Gastroesophageal sphincter (tissue), 4 donors: ENCODE measurements around the gene KLHL33. TPM values are rescaled to one million over a fixed set of nuclear protein-coding genes. Genes with fewer than 3 reads are reported as not detected.

ENCODE experiments used
- ATAC-seq: fragments of 150-250 bp; one replicate; pipeline ENCODE4 v1.9.1; 2016; ENCODE audit warnings: mild to moderate bottlenecking, moderate library complexity
- H3K27ac ChIP-seq, 4 donors: fragments of 200-600 bp; sonication (generic) in 3 of 4; 1 replicate in 3 of 4; 2 replicates in 1 of 4; pipeline ENCODE4 v1.5.1; 2016 to 2019
- H3K27me3 ChIP-seq: fragments of 200-600 bp; sonication (generic); one replicate; pipeline ENCODE4 v1.5.1; 2019
- H3K36me3 ChIP-seq, 2 donors: fragments of 200-600 bp; sonication (generic); one replicate each; pipeline ENCODE4 v1.5.1; 2019; ENCODE audit warnings: control low read depth in 1 of 2
- H3K4me1 ChIP-seq, 3 donors: fragments of 200-600 bp; sonication (generic); 1 replicate in 2 of 3; 2 replicates in 1 of 3; pipeline ENCODE4 v1.5.1; 2016 to 2019; ENCODE audit warnings: control low read depth in 2 of 3
- H3K4me3 ChIP-seq, 2 donors: fragments of 200-600 bp; sonication (generic); one replicate each; pipeline ENCODE4 v1.5.1; 2019; ENCODE audit warnings: mild to moderate bottlenecking in 1 of 2, moderate library complexity in 1 of 2
- H3K9me3 ChIP-seq, 3 donors: fragments of 200-600 bp; sonication (generic); one replicate each; pipeline ENCODE4 v1.5.1; 2017 to 2019; ENCODE audit warnings: control low read depth in 2 of 3
- CTCF ChIP-seq, 4 experiments: fragments of 200-600 bp in 2 of 4; fragments of 450-650 bp in 2 of 4; sonication (generic) in 1 of 4; IDR thresholded peaks; one replicate each; pipeline ENCODE4 v1.5.1; 2017 to 2019; ENCODE audit warnings: antibody characterized with exemption in 4 of 4, mild to moderate bottlenecking in 2 of 4, moderate library complexity in 2 of 4
- EP300 ChIP-seq: sonication (generic); formaldehyde crosslinking; IDR thresholded peaks from one replicate; pipeline ENCODE4 v1.6.1; 2017; ENCODE audit warnings: antibody characterized with exemption, mild to moderate bottlenecking
- POLR2A ChIP-seq, 2 donors: fragments of 450-650 bp; IDR thresholded peaks; one replicate each; pipeline ENCODE4 v1.6.1; 2017; ENCODE audit warnings: antibody characterized with exemption in 2 of 2, mild to moderate bottlenecking in 2 of 2, moderate library complexity in 1 of 2
- POLR2AphosphoS5 ChIP-seq: sonication (generic); formaldehyde crosslinking; IDR thresholded peaks from one replicate; pipeline ENCODE4 v1.6.1; 2017; ENCODE audit warnings: antibody characterized with exemption
- WGBS, 2 donors: methylation state at CpG; one replicate each; pipeline ENCODE4 v1.1.5; 2018; ENCODE audit warnings: low coverage in 1 of 2; 5-methylcytosine and 5-hydroxymethylcytosine counted together
- total RNA-seq, 4 donors: library from RNA; depleted of rRNA; stranded (reverse); fragments of >200 nt; gene quantifications; one replicate each; pipeline ENCODE4 v1.1.0, GENCODE V29; 2016

KLHL33 gene
- total RNA-seq, 4 donors from 2014 or later = 0.27 to 2.6 (median 1.1) TPM

DNA sequence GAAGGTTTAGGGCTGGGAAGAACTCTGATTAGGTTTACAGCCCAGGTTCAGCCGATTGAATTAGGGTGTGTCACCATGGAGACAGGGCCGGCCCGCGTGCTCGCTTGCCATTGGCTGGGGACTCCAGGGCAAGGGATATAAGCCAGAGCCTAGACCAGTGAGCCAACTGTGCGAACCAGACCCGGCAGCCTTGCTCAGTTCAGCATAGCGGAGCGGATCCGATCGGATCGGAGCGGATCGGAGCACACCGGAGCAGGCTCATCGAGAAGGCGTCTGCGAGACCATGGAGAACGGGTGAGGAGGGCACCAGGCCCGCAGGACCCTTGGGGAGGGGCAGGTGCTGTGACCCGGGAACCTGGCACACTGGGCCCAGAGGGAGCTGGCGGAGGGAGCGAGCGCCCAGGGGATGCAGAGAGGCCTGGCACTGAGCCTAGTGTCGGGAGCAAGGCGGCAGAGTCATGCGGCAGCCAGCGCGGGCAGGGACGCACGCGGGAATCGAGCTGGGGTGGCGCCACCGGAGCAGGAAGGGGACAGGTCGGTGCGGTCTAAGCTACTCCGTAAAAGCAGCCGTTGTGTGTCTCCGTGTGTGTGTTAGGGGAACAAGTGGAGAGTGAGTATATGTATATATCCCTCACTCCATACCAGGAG, 33.4 kb upstream of the KLHL33 start, which contains the start of gene PNP:
TSS of gene PNP (plus strand) at position 165 of the 648 bp plus-strand sequence. CDS start at position 284, 119 bp downstream.
- ATAC-seq = peak; percentile 98
- Histone ChIP-seq H3K9me3 (no peaks in the 10 kb centered on the region), H3K36me3 (peaks cover 0 to 21% of the 10 kb centered on the region in 2 donors), H3K27ac (peak within 1 kb of the TSS; percentile 66 to 95 (median 87)), H3K4me3 (peak within 1 kb of the TSS; percentile 61 to 83), H3K27me3 (no peaks in the 10 kb centered on the region), H3K4me1 (peaks cover 0 to 21% (median 10%) of the 10 kb centered on the region in 3 donors)
- WGBS, 2 donors = 7% methylated on average over 2 of the region's 40 CpGs; no CpG with 5 or more reads in 1 of the 2 donors
- TF ChIP-seq CTCF (IDR thresholded peaks at IDR 0.05) = no peak
- peak; percentile 83 to 91 for TF ChIP-seq POLR2A (IDR thresholded peaks at IDR 0.05)
- no peak for TF ChIP-seq EP300
- TF ChIP-seq POLR2AphosphoS5 = peak; percentile 99

DNA sequence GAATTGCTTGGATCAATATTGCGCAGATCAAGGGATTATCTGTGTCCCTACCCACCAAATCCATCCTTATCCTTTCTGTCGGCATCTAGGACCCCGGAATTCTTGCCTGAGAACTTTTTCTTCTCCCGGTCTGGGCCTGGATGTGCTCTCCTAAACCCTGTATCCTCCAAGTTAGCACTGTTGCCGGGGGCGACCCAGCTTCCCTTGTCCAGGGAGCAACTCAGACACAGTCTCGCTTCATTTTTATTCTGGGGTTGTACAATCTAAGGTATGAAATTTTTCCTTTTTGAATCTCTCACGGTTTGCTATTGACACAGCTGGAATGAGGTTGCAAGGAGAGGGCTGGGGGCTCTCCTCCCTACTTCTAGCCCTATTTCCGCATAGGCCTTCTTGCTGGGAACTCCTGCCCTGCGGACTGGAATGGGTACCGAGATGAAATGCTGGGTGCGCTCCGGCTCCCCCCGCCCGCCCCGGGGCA, 32.8 kb upstream of the KLHL33 start:
- Histone ChIP-seq H3K27ac (peak overlapping the region in 3 of 4 donors; percentile 84 to 95 (median 90)), H3K36me3 (peaks cover 0 to 17% of the 10 kb centered on the region in 2 donors), H3K9me3 (no peaks in the 10 kb centered on the region), H3K4me1 (peaks cover 0 to 21% (median 10%) of the 10 kb centered on the region in 3 donors), H3K4me3 (peak overlapping the region; percentile 61 to 83), H3K27me3 (no peaks in the 10 kb centered on the region)
- ATAC-seq = no peak
- 40 to 44% methylated on average over 6 to 9 of the region's 16 CpGs for WGBS, 2 donors
- TF ChIP-seq POLR2AphosphoS5 (no peak), CTCF (IDR thresholded peaks at IDR 0.05) (no peak), POLR2A (IDR thresholded peaks at IDR 0.05) (no peak), EP300 (no peak)

GRCh38 chr14:20461225-20462141, 25.5 kb upstream of the KLHL33 start, which contains the start of gene PIP4P1:
Gene PIP4P1, minus strand, starts transcription at chr14:20461434. Its CDS starts 109 bp downstream, at chr14:20461325.
- Histone ChIP-seq H3K9me3 (no peaks in the 10 kb centered on the region), H3K4me3 (peak within 1 kb of the TSS; percentile 68 to 73), H3K27me3 (no peaks in the 10 kb centered on the region), H3K27ac (peak within 1 kb of the TSS; percentile 82 to 98 (median 92)), H3K4me1 (peaks cover 0 to 43% (median 14%) of the 10 kb centered on the region in 3 donors), H3K36me3 (peaks cover 2 to 36% of the 10 kb centered on the region in 2 donors)
- TF ChIP-seq EP300 (no peak), POLR2AphosphoS5 (peak; percentile 66), POLR2A (IDR thresholded peaks at IDR 0.05) (peak; percentile 91 to 94), CTCF (IDR thresholded peaks at IDR 0.05) (peak in 2 of 4 experiments; percentile 10)
- 0% methylated on average over 3 to 13 of the region's 67 CpGs for WGBS, 2 donors
- peak; percentile 98 for ATAC-seq

DNA sequence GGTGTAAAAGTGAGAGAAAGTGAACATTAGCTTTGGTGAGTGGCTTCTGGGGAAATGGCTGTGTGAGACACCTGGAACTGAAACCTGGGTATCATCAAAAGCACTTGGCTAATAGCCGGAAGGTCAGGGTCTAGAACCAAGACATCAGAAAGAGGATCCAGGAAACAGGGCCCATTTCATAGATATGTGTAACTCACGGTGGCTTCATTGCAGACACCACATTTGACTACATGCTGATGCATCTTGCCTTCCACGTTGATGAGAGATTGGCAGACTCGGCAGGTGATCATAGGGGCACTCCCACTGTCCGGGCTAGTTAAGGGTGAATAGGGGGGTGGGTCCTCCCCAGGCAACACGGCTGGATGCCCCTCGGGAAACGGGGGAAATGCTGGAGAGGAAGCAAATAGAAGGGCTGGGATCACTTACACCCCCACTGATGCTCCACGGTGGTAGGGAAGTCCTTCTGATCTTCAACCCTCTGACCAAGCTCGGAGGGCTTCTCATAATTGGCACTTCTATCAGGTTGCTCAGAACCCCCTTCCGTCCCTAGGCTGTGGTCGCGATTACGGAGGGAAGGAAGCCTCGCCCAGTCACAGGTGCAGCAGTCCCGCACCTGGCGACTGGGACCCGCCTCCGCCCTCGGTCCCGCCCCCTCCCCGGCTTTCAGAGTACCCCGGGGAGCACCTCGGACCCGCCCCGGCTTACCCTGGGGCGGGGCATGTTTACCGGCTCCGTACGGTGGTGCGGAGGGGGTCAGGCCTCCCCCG, 24.7 kb upstream of the KLHL33 start:
- peaks cover 6 to 52% (median 19%) of the 10 kb centered on the region in 3 donors for H3K4me1 ChIP-seq
- H3K27ac ChIP-seq = peak overlapping the region; percentile 82 to 98 (median 92)
- TF ChIP-seq POLR2A (IDR thresholded peaks at IDR 0.05) = no peak
- no peak for TF ChIP-seq CTCF (IDR thresholded peaks at IDR 0.05)
- TF ChIP-seq POLR2AphosphoS5 = no peak
- TF ChIP-seq EP300 = no peak
- WGBS, 2 donors = 18 to 20% methylated on average over 8 to 10 of the region's 32 CpGs
- H3K36me3 ChIP-seq = peaks cover 2 to 39% of the 10 kb centered on the region in 2 donors
- ATAC-seq = no peak
- no peaks in the 10 kb centered on the region for H3K27me3 ChIP-seq
- no peaks in the 10 kb centered on the region for H3K9me3 ChIP-seq
- H3K4me3 ChIP-seq = peak overlapping the region; percentile 68 to 73
